Mucosa of descending colon (tissue), 3 donors: ENCODE measurements around the gene RBP3. TPM values are rescaled to one million over a fixed set of nuclear protein-coding genes. Genes with fewer than 3 reads are reported as not detected.

Experiments
- ATAC-seq: fragments of 200-7000 bp; cut with Tn5 transposase; one replicate; pipeline ENCODE4 v1.9.1; 2020; ENCODE audit warnings: mild to moderate bottlenecking, moderate library complexity
- DNase-seq, 3 donors: peaks; one replicate each; pipeline ENCODE4 v3.0.0-alpha.2; 2020
- H3K36me3 ChIP-seq: fragments of 200-600 bp; one replicate; pipeline ENCODE4 v1.8.0; 2021; ENCODE audit warnings: low read depth, mild to moderate bottlenecking
- H3K4me1 ChIP-seq: fragments of 200-600 bp; one replicate; pipeline ENCODE4 v1.8.0; 2021; ENCODE audit warnings: low read depth, mild to moderate bottlenecking
- H3K4me3 ChIP-seq: fragments of 200-600 bp; one replicate; pipeline ENCODE4 v1.8.0; 2021; ENCODE audit warnings: mild to moderate bottlenecking
- H3K9me3 ChIP-seq: fragments of 200-600 bp; one replicate; pipeline ENCODE4 v1.8.0; 2021; ENCODE audit warnings: mild to moderate bottlenecking
- intact Hi-C, 2 donors: fragments of 100-400 bp; cut with DNase I in 1 of 2; cut with micrococcal nuclease in 1 of 2; formaldehyde crosslinking; loops; one replicate each; pipeline versions ENCODE4 v1.11.0 to v1.11.1; 2022; cut with DNase I, micrococcal nuclease
- total RNA-seq, 3 donors: library from RNA; stranded (reverse); fragmentation: NEBNext Ultra II Directional in 2 of 3; extraction: Animal tissue kit (Norgen Biotek cat#: 25700) in 2 of 3; gene quantifications; one replicate each; pipeline versions ENCODE4 v1.2.1 to v1.2.4, GENCODE V29; 2021 to 2023
- TF ChIP-seq, protein P1 (sequence below): fragments of 200-600 bp; IDR thresholded peaks from one replicate; pipeline ENCODE4 v1.8.0; 2022; ENCODE audit warnings: antibody characterized with exemption, mild to moderate bottlenecking
- donor health status: DM: no; HTN: no; CAD: no; lungs with moderate emphysema.
- donor health status: DM: no; HTN: no; CAD: no.
- donor health status: DM: no; HTN: yes; CAD: no.

Gene RBP3
- total RNA-seq, 3 donors from 2014 or later, result not detected

DNA sequence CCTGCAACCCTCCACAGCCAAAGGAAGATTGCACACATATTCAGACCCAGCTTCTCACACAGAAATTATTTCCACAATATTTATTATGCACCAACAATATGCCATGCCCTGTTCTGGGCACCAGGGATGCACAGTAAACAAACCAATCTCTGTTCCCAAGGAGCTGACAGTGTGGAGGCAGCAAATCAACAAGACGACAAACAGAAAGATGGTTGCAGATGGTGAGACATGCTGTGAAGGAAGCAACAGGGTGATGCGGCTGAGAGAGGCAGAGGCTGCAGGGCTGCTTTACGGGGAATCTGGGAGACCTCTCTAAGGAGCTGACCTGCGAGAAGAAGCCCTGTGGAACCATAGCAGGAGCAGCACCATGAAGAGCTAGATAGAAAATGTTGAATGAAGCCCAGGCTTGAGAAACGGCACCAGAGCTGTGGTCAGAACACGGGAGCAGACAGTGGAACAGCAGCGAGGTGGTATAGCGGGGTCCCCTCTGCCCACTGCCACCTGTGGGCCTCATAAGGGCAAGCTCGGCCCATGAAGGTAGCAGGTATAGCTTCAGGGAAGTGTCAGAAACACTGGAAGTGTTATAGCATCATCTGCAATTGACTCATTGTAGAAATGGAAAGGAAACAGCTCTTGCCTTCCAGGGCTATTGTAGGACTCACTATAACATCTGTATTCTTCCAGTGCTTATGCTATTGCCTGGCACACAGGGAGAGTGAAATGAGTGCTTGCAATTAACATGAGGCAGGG, 17.4 kb downstream of the RBP3 start:
- DNase-seq, result no peak
- Histone ChIP-seq H3K4me3 (no peak overlapping the region), H3K36me3 (no peaks in the 10 kb centered on the region), H3K9me3 (no peaks in the 10 kb centered on the region), H3K4me1 (no peaks in the 10 kb centered on the region)
- TF ChIP-seq, protein P1, sequence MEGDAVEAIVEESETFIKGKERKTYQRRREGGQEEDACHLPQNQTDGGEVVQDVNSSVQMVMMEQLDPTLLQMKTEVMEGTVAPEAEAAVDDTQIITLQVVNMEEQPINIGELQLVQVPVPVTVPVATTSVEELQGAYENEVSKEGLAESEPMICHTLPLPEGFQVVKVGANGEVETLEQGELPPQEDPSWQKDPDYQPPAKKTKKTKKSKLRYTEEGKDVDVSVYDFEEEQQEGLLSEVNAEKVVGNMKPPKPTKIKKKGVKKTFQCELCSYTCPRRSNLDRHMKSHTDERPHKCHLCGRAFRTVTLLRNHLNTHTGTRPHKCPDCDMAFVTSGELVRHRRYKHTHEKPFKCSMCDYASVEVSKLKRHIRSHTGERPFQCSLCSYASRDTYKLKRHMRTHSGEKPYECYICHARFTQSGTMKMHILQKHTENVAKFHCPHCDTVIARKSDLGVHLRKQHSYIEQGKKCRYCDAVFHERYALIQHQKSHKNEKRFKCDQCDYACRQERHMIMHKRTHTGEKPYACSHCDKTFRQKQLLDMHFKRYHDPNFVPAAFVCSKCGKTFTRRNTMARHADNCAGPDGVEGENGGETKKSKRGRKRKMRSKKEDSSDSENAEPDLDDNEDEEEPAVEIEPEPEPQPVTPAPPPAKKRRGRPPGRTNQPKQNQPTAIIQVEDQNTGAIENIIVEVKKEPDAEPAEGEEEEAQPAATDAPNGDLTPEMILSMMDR, result no peak
- ATAC-seq, result no peak
- intact Hi-C loops, result no loop called here

- no peaks in the 10 kb centered on the region for H3K36me3 ChIP-seq
- H3K4me3 ChIP-seq, result no peak overlapping the region
- no peak for DNase-seq
- intact Hi-C loops, result no loop called here
- ATAC-seq, result no peak
- no peaks in the 10 kb centered on the region for H3K9me3 ChIP-seq
- TF ChIP-seq, protein P1, result no peak
- H3K4me1 ChIP-seq, result no peaks in the 10 kb centered on the region
Measured at GRCh38 chr10:47366181-47366631, 18.0 kb downstream of the RBP3 start.

DNA sequence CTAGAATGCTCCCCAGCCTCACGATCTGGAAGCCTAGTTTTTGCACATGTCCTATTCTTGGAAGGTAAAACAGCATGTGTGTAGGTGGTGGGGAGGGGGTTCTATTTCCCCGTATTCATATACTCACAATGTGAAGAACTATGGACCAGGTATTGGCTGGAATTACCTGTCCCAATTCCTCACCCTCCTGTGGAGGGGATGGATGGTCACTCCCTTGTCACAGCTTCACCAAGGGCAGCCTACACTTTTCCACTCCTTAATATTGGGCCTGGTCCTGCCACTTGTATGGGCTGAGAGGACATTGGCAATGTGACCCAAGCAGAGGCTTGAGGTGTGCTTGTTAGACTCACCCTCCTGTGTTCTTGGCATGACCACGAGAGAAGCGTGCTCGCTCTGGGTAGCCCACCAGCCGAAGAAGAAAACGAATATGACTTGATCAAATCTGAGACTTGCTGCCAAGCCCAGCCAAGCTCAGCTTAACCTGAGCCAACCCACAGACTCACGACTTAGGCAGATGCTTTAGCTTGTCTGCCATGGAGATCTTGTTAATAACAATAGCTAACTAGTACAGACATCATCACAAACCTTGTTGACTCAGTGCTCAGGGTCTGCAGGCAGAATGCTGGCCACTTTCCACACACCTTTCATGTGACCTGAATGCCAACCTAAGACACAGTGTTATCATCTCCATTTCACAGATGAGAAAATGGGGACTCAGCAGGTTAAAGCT, 18.7 kb downstream of the RBP3 start:
- no peak for DNase-seq
- Histone ChIP-seq H3K9me3 (no peaks in the 10 kb centered on the region), H3K36me3 (no peaks in the 10 kb centered on the region), H3K4me3 (no peak overlapping the region), H3K4me1 (no peaks in the 10 kb centered on the region)
- ATAC-seq, result no peak
- TF ChIP-seq, protein P1, result no peak
- intact Hi-C loops, result no loop called here

DNA sequence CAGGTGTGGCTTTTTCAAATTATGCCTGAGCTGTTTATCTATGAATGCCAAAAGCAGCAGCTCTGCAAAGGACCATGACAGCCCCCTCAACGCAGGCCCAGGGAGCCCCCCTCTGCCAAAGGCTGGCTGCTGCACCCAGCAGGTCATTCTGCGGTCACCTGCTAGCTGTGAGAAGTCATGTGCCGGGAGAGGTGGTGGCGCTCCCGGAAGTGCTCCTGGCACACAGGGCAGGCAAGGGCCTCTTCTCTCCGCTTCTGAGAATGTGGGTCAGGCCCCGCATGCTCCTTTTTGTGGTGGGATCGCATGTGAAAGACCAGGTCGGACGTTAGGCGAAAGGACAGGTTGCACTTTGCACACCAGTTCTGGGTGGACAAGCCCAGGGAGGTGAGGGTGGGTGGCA, 19.5 kb downstream of the RBP3 start:
- ATAC-seq, result no peak
- Histone ChIP-seq H3K36me3 (no peaks in the 10 kb centered on the region), H3K4me1 (no peaks in the 10 kb centered on the region), H3K9me3 (no peaks in the 10 kb centered on the region), H3K4me3 (no peak overlapping the region)
- intact Hi-C loops, result no loop called here
- DNase-seq, result no peak
- TF ChIP-seq, protein P1, result no peak

- no peak for ATAC-seq
- TF ChIP-seq, protein P1, result no peak
- Histone ChIP-seq H3K36me3 (no peaks in the 10 kb centered on the region), H3K9me3 (no peaks in the 10 kb centered on the region), H3K4me1 (no peaks in the 10 kb centered on the region), H3K4me3 (no peak overlapping the region)
- no peak for DNase-seq
- intact Hi-C loops, result no loop called here
Measured at GRCh38 chr10:47368431-47369180, 20.4 kb downstream of the RBP3 start.
